Measurements from ENCODE around the gene FABP7.

DNA sequence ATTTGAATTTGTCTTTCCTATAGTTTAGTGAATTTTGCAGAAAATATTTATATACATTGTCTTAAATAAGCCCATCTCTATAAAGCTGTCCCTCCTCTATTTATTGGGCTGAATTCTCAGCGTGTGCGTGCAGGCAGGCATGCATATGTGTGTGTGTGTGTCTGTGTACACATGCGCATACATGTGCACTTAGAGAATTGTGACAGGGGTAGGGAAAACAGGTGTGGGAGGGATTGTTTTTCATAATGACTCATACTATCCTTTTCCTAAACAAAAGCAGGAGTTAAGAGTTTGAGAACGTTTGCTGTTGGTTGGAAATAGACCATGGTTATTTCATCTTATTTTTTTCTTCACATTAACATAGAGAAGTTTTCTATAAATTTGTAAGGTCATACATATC, 43.4 kb upstream of the FABP7 start:
- TF ChIP-seq, protein P1, sequence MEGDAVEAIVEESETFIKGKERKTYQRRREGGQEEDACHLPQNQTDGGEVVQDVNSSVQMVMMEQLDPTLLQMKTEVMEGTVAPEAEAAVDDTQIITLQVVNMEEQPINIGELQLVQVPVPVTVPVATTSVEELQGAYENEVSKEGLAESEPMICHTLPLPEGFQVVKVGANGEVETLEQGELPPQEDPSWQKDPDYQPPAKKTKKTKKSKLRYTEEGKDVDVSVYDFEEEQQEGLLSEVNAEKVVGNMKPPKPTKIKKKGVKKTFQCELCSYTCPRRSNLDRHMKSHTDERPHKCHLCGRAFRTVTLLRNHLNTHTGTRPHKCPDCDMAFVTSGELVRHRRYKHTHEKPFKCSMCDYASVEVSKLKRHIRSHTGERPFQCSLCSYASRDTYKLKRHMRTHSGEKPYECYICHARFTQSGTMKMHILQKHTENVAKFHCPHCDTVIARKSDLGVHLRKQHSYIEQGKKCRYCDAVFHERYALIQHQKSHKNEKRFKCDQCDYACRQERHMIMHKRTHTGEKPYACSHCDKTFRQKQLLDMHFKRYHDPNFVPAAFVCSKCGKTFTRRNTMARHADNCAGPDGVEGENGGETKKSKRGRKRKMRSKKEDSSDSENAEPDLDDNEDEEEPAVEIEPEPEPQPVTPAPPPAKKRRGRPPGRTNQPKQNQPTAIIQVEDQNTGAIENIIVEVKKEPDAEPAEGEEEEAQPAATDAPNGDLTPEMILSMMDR (conservative IDR thresholded peaks at IDR 0.05 in 1 of 2, IDR thresholded peaks at IDR 0.05 in 1 of 2; ENCODE audit: extremely low read depth in 1 of 2, insufficient read depth in 1 of 2, low read depth in 1 of 2, low read length in 2 of 2) = no peak
- TF ChIP-seq EZH2 (IDR thresholded peaks at IDR 0.05; ENCODE audit: borderline replicate concordance, low read length) = no peak

All from mammary epithelial cell (primary cell).